Measurements from ENCODE around the gene IZUMO1.

DNA sequence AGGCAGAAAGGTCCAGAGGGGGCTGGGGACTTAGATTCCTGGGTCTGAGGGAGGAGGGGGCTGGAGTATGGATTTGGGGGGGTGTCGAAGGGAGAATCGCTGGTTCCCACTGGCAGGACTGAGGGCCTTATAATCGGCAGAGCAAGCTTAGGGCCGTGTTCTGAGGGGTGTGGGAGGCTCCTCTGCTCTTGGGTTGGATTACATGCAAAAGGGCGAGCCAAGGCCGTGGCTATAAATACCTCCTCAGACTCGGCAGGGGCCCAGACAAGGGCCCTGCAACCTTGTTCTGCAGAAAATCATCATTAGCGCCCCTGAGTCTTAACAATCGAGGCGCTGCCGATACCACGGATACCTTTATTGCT, 26.5 kb downstream of the IZUMO1 start:
- TF ChIP-seq, protein P1, sequence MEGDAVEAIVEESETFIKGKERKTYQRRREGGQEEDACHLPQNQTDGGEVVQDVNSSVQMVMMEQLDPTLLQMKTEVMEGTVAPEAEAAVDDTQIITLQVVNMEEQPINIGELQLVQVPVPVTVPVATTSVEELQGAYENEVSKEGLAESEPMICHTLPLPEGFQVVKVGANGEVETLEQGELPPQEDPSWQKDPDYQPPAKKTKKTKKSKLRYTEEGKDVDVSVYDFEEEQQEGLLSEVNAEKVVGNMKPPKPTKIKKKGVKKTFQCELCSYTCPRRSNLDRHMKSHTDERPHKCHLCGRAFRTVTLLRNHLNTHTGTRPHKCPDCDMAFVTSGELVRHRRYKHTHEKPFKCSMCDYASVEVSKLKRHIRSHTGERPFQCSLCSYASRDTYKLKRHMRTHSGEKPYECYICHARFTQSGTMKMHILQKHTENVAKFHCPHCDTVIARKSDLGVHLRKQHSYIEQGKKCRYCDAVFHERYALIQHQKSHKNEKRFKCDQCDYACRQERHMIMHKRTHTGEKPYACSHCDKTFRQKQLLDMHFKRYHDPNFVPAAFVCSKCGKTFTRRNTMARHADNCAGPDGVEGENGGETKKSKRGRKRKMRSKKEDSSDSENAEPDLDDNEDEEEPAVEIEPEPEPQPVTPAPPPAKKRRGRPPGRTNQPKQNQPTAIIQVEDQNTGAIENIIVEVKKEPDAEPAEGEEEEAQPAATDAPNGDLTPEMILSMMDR (IDR thresholded peaks at IDR 0.05; ENCODE audit: low read depth, low read length): no peak
- TF ChIP-seq MAX (IDR thresholded peaks at IDR 0.05; ENCODE audit: low read depth, low read length): no peak
- no peak for TF ChIP-seq POLR2A (IDR thresholded peaks at IDR 0.05; ENCODE audit: extremely low read depth, insufficient read length)
- TF ChIP-seq MYC (IDR thresholded peaks at IDR 0.05; ENCODE audit: low read depth, low read length): no peak
